Keratinocyte (primary cell): ENCODE results near the gene MFNG. TPM values are rescaled to one million over a fixed set of nuclear protein-coding genes. Genes with fewer than 3 reads are reported as not detected.

Experiments
- DNase-seq: peaks from one replicate; pipeline ENCODE4 v3.0.0-alpha.2; 2011; ENCODE audit warnings: low read depth, missing footprints, low spot score
- FAIRE-seq: peaks from 2 replicates; lab custom pipeline; 2011; peaks lifted over from hg19 to GRCh38; lab: Jason Lieb, UNC
- H2AFZ ChIP-seq: 2 replicates; pipeline ENCODE4 v1.6.0; 2012; ENCODE audit warnings: low read length, control low read depth, inconsistent platforms; ENCODE audit not compliant: control insufficient read depth
- H3K27ac ChIP-seq: 2 replicates; pipeline ENCODE4 v1.5.1; 2011; ENCODE audit warnings: low read length; ENCODE audit not compliant: control insufficient read depth, insufficient read depth
- H3K27me3 ChIP-seq: 3 replicates; pipeline ENCODE4 v1.6.0; 2011; ENCODE audit warnings: low read length; ENCODE audit not compliant: control insufficient read depth, insufficient read depth; ENCODE audit errors: extremely low read depth
- H3K36me3 ChIP-seq, 2 experiments: 2 replicates in 1 of 2; 3 replicates in 1 of 2; pipeline ENCODE4 v1.5.1; 2011; ENCODE audit warnings: low read length in 2 of 2, mild to moderate bottlenecking in 1 of 2; ENCODE audit not compliant: control insufficient read depth in 2 of 2, insufficient read depth in 2 of 2; ENCODE audit errors: extremely low read depth in 1 of 2
- H3K4me1 ChIP-seq: 3 replicates; pipeline ENCODE4 v1.5.1; 2011; ENCODE audit warnings: low read length; ENCODE audit not compliant: control insufficient read depth, insufficient read depth; ENCODE audit errors: extremely low read depth
- H3K4me2 ChIP-seq: 3 replicates; pipeline ENCODE4 v1.6.0; 2011; ENCODE audit warnings: low read depth, low read length; ENCODE audit not compliant: control insufficient read depth, insufficient read depth; ENCODE audit errors: extremely low read depth
- H3K4me3 ChIP-seq, 3 experiments: fragments of 200-600 bp in 1 of 3; sonication (generic) in 1 of 3; 2 replicates in 2 of 3; 3 replicates in 1 of 3; pipeline ENCODE4 v1.5.1; 2011 to 2016; ENCODE audit warnings: low read length in 3 of 3, mild to moderate bottlenecking in 3 of 3, control low read depth in 2 of 3, inconsistent platforms in 1 of 3, low read depth in 1 of 3, mixed read lengths in 1 of 3, mixed run types in 1 of 3, moderate library complexity in 1 of 3; ENCODE audit not compliant: control insufficient read depth in 2 of 3, insufficient read depth in 2 of 3; ENCODE audit errors: extremely low read depth in 1 of 3
- H3K79me2 ChIP-seq: 2 replicates; pipeline ENCODE4 v1.6.0; 2012; ENCODE audit warnings: low read length; ENCODE audit not compliant: control insufficient read depth, insufficient read depth
- H3K9ac ChIP-seq: 3 replicates; pipeline ENCODE4 v1.6.0; 2011; ENCODE audit warnings: low read length; ENCODE audit not compliant: control insufficient read depth, insufficient read depth; ENCODE audit errors: extremely low read depth
- H3K9me1 ChIP-seq: 3 replicates; pipeline ENCODE4 v1.6.0; 2011; ENCODE audit warnings: low read length; ENCODE audit not compliant: control insufficient read depth, insufficient read depth; ENCODE audit errors: extremely low read depth
- H3K9me3 ChIP-seq: 2 replicates; pipeline ENCODE4 v1.5.1; 2012; ENCODE audit warnings: low read depth, low read length; ENCODE audit not compliant: control insufficient read depth
- H4K20me1 ChIP-seq: 3 replicates; pipeline ENCODE4 v1.6.0; 2011; ENCODE audit warnings: low read length; ENCODE audit not compliant: control insufficient read depth, insufficient read depth; ENCODE audit errors: extremely low read depth
- CTCF ChIP-seq, 3 experiments: IDR thresholded peaks in 1 of 3; conservative IDR thresholded peaks in 1 of 3; optimal IDR thresholded peaks in 1 of 3; 2 replicates in 2 of 3; 3 replicates in 1 of 3; pipeline versions ENCODE3 to v1.5.1; 2011; ENCODE audit warnings: low read length in 3 of 3, mild to moderate bottlenecking in 3 of 3, moderate library complexity in 2 of 3, control low read depth in 1 of 3, inconsistent platforms in 1 of 3; ENCODE audit not compliant: insufficient read depth in 2 of 3; ENCODE audit errors: extremely low read depth in 1 of 3
- EZH2 ChIP-seq: IDR thresholded peaks from one replicate; pipeline ENCODE4 v1.6.1; 2012; ENCODE audit warnings: inconsistent platforms, mild to moderate bottlenecking, low read length, moderate library complexity
- dilution Hi-C: fragments of 300-500 bp; cut with MboI; formaldehyde crosslinking; loops from one replicate; pipeline ENCODE4 v1.7.0; 2020; ENCODE audit warnings: low sequenced_read_pairs; ENCODE audit not compliant: extremely low pct_ligation_motif_present
- polyA plus RNA-seq, 5 experiments: library from polyadenylated mRNA; depleted of rRNA in 3 of 5; stranded (reverse) in 3 of 5; stranded (forward) in 1 of 5; unstranded in 1 of 5; fragments of >200 nt; gene quantifications; 1 replicate in 1 of 5; 2 replicates in 3 of 5; 3 replicates in 1 of 5; pipeline versions ENCODE4 v1.2.1 to v1.2.3, GENCODE V29; 2011 to 2012; ENCODE audit warnings: missing spikeins in 2 of 5, low read depth in 1 of 5, low replicate concordance in 1 of 5

MFNG gene
- polyA plus RNA-seq, 1 donor (not counting 4 experiments of a cell fraction or from before 2014, with no cell fraction given): 5.9 TPM

GRCh38 chr22:37525073-37525745, 39.0 kb upstream of the MFNG start:
- Histone ChIP-seq H3K4me3 (peak overlapping the region in 1 of 3 experiments; percentile 50), H3K4me1 (peaks cover 36% of the 10 kb centered on the region), H3K36me3 (no peaks in the 10 kb centered on the region), H3K79me2 (no peaks in the 10 kb centered on the region), H3K27me3 (no peaks in the 10 kb centered on the region), H3K9me1 (no peaks in the 10 kb centered on the region), H4K20me1 (no peaks in the 10 kb centered on the region), H3K27ac (peak overlapping the region; percentile 98), H3K9ac (peak overlapping the region; percentile 66), H3K9me3 (no peaks in the 10 kb centered on the region), H3K4me2 (peak overlapping the region; percentile 83), H2AFZ (peak overlapping the region; percentile 37)
- DNase-seq: no peak
- TF ChIP-seq EZH2: no peak
- TF ChIP-seq CTCF (optimal IDR thresholded peaks at IDR 0.05 in 1 of 3, IDR thresholded peaks at IDR 0.05 in 1 of 3, conservative IDR thresholded peaks at IDR 0.05 in 1 of 3; ENCODE audit: extremely low read depth in 1 of 3, insufficient read depth in 2 of 3, low read length in 3 of 3): no peak
- dilution Hi-C loops: no loop called here
- no peak for FAIRE-seq

- no peaks in the 10 kb centered on the region for H3K27me3 ChIP-seq
- FAIRE-seq (no peak), DNase-seq (no peak)
- H3K4me2 ChIP-seq: no peak overlapping the region
- H3K36me3 ChIP-seq: peaks cover 1 to 3% of the 10 kb centered on the region in 2 experiments
- H3K27ac ChIP-seq: no peak overlapping the region
- no peaks in the 10 kb centered on the region for H3K9me1 ChIP-seq
- no peak for TF ChIP-seq EZH2
- TF ChIP-seq CTCF (optimal IDR thresholded peaks at IDR 0.05 in 1 of 3, IDR thresholded peaks at IDR 0.05 in 1 of 3, conservative IDR thresholded peaks at IDR 0.05 in 1 of 3; ENCODE audit: extremely low read depth in 1 of 3, insufficient read depth in 2 of 3, low read length in 3 of 3): no peak
- no peak overlapping the region for H3K4me3 ChIP-seq
- dilution Hi-C loops: no loop called here
- no peak overlapping the region for H3K9ac ChIP-seq
- H2AFZ ChIP-seq: no peak overlapping the region
- H3K9me3 ChIP-seq: no peaks in the 10 kb centered on the region
- peaks cover 14% of the 10 kb centered on the region for H3K79me2 ChIP-seq
- H4K20me1 ChIP-seq: no peaks in the 10 kb centered on the region
- H3K4me1 ChIP-seq: peaks cover 37% of the 10 kb centered on the region
These were observed 36.3 kb upstream of the MFNG start for GRCh38 chr22:37522482-37522881.
